GM21529 (cell line): ENCODE data around the gene TMEM143.
"Not testable (repeated sequence)": the region's sequence is repeated elsewhere in the genome, so short reads cannot be mapped to it uniquely, and the experiment has no call there.

Experiments used
- ATAC-seq: cut with Tn5 transposase; IDR thresholded peaks from one replicate; pipeline ENCODE4 v1.9.1; 2021; ENCODE audit not compliant: unreplicated experiment

Gene TMEM143

DNA sequence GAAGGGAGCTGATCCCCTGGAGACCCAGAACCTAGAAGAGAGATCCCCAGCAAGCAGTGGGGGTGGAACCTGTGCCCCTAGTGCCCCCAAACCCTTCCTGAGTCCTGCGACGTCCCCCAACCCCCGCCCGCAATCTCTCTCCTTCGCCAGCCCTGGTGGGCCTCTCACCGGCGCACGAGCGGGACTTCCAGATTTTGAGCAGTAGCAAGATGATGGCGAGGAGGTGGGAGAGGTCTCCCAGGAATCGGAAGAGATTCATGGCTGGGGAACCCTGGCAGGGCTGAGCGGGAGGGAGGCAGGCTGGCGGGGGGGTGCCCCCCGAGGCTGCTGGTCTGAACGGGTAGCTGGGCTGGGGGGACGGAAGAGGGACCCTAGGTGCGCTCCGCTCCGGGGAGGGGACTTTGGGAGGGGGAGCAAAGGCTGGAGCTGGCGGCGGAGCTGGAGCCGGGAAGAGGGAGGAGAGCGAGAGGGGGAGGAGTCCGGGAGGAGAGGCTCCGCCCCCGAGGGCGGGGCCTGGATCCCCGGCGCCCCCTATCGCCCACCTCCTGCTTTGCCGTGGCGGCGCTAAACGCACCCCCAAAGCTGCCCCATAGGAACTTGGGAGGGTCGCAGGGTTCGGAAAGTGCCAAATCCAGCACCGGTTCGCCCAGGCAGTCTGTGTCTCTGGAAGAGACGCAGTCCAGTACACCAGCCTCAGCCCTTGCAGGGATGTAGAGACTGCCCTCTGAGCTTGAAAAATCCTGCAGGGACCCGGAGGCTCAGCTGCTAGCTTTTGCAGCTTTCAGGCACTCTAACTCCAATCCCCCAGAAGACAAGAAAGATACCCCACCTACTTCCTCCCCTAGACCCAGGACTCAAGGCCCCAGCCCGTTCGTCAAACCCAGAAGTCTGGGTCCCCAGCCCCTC, 27.6 kb upstream of the TMEM143 start, which contains the start of gene KDELR1:
Gene KDELR1 (minus strand): TSS at position 452 of the 906 bp plus-strand sequence. CDS start 193 bp downstream, at position 259.
- ATAC-seq, result peak; percentile 82

- ATAC-seq, result peak; percentile 57
Observed at GRCh38 chr19:48390188-48391099, 26.7 kb upstream of the TMEM143 start.

GRCh38 chr19:48386981-48387380, 23.2 kb upstream of the TMEM143 start:
- no peak for ATAC-seq

DNA sequence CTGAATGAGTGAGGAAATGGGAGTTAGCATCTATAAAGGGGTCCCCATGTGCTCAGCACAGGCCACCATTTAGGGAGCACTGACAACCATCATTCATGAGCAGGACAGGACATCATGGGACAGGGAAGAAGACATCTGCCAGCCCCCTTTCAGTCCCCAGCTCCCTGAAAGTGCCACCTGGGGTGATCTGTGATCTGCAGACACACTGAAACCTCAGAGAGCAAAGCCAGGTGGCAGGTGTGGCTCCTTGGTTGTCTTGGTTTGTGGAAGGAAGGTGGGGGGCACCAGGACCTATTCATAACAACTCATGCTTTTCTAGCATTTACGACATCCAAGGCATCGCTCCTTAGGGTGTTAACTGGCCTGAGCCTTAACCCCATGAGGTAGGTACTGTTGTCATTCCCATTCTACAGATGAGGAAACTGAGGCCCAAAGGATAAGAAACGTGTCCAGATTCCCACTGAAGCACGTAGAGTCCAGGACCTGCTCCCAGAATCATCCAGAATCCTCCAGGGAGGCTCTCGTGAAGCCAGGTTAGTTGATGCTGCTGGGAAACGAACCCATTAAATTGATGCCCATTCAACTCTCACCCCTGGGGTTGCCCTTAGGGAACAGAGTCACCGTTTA, 21.8 kb upstream of the TMEM143 start:
- no peak for ATAC-seq

DNA sequence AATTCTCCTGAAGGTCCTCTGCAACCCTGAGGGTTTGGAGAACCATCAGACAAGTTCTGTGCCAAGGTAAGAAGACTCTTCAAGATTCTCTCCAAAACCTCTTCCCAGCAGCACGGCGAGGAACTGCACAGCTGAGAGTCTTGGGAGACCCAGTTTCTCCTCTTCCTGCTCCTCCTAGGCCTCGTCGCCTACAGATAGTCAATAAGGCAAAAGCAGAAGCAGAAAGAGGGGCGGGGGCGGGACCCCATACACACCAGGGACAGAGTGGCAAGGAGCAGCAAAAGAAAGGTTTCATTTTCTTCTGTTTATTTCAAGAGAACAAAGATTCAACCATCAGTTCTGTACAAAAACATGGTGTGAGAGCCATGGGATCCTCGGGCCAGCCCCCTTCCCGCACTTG, 18.5 kb upstream of the TMEM143 start:
- ATAC-seq, result no peak

DNA sequence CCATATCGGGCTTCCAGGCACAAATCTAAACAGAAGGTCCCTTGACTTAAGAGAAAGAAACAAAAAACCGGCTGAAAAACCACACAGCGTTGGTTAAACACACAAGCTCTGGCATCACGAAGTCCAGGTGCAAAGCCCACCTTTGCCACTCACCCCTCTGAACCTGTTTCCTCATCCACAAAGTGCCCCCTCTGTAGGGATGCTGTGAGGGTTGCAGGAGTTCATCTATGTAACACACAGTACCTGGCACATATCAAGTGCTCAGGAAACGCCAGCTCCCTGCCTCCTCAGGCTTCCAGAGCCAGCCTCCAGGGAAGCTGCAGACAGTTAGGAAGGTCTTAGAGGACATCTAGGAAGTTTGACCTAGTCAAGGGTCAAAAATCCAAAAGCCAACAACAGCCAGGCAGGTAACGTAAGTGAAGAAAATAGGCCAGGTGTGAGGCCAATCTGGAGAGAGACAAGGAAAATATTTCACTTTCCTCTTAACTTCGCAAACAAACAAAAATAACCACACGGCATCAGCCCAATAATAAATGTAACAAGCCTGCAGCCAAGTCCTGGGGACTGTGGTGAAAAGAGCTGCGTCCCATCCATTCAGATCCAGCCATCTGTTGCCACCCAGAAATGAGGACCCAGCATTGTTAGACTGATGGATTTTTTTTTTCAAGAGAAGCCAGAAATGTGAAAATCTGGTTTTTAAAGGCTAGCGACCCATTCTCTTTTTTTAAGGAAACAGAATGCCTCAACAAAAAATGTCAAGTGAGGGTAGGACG, 17.6 kb upstream of the TMEM143 start:
- ATAC-seq, result no peak

GRCh38 chr19:48379058-48379457, 15.3 kb upstream of the TMEM143 start:
- ATAC-seq, result no peak

- no peak for ATAC-seq
Observed at GRCh38 chr19:48378194-48378570, 14.4 kb upstream of the TMEM143 start.

- no peak for ATAC-seq
Observed at GRCh38 chr19:48373567-48373966, 9.8 kb upstream of the TMEM143 start.

- no peak for ATAC-seq
Observed at GRCh38 chr19:48372904-48373303, 9.2 kb upstream of the TMEM143 start.

DNA sequence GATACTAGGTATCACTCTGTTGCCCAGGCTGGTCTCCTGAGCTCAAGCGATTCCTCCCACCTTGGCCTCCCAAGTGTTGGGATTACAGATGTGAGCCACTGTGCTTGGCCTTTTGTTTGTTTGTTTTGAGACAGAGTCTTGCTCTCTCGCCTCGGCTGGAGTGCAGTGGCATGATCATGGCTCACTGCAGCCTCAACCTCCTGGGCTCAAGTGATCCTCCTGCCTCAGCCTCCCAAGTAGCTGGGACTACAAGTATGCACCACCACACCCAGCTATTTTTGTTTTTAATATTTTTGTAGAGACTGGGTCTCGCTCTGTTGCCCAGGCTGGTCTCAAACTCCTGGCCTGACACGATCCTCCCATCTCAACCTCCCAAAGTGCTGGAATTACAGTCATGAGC, 8.0 kb upstream of the TMEM143 start:
- not testable (repeated sequence) for ATAC-seq

DNA sequence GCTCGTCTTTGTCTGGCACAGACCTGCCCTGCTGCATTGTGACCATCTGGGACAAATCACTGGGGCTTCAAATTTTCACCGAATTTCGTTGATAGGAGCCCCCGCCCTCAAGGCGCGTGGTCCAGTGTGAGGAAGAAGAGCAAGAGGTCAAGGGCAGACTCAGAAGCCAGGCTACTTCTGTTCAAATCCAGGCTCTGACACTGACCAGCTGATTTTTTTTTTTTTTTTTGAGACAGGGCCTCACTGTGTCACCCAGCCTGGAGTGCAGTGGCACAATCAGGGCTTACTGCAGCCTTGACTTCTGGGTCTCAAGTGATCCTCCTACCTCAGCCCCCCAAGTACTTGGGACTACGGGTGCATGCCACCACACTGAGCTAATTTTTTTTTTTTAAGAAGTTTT, 7.6 kb upstream of the TMEM143 start:
- ATAC-seq, result no peak

DNA sequence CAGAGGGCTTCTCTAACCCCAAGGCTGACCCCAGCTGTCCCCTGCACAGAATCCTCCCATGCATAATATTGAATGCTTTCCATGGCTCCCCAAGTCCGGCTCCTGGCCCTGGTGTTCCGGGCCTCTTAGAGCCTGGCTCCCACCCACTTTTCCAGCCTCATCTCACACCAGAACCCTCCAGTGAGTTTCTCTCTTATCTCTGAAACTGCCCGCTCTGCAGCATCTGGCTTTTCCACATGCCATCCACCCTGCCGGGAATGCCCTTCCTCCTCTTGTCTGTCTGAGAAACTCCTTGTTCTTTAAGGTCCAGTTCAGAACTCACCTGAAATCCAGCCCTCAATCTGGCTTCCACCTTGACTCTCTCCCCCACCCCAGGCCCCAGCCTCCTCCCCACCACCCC, 7.2 kb upstream of the TMEM143 start:
- ATAC-seq, result no peak

- no peak for ATAC-seq
Observed at GRCh38 chr19:48368936-48369335, 5.2 kb upstream of the TMEM143 start.

DNA sequence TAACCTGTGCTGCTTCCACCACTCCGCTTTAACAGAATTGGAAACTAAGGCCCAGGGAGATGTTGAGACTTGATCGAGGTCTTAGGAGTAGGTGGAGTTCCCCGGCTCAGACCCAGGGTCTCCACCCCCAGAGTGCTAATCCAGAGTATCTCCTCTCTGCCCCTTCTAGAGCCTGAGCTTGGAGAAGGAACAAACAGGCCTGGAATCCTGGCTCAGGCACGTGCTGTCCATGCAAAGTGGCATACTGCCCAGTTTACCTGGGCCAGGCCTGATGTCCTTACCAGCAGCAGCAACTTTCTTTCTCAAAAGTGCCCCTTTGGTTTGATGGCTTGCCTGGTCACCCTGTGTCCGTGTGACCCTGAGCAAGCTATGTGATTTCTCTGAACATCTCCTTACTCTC, 4.1 kb upstream of the TMEM143 start:
- ATAC-seq, result no peak

GRCh38 chr19:48365602-48366001, 1.9 kb upstream of the TMEM143 start:
- ATAC-seq, result no peak

- no peak for ATAC-seq
Observed at GRCh38 chr19:48364598-48365348, 1.0 kb upstream of the TMEM143 start.

DNA sequence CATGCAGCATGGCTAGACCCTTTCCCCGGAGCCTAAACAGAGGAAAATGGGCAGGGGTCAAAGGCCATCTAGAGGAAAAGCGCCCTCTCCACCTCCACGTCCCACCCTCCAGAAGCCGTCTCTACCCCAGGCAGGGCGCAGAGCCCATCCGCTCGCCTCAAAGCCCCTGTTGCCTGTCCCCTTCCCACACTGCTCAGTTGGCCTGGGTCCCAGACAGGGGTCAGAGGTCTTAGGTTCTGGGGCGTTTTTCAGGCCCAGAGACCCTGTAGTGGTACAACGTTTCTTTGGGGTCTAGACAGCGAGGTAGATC, 285 bp downstream of the TMEM143 start:
- peak; percentile 5 for ATAC-seq

DNA sequence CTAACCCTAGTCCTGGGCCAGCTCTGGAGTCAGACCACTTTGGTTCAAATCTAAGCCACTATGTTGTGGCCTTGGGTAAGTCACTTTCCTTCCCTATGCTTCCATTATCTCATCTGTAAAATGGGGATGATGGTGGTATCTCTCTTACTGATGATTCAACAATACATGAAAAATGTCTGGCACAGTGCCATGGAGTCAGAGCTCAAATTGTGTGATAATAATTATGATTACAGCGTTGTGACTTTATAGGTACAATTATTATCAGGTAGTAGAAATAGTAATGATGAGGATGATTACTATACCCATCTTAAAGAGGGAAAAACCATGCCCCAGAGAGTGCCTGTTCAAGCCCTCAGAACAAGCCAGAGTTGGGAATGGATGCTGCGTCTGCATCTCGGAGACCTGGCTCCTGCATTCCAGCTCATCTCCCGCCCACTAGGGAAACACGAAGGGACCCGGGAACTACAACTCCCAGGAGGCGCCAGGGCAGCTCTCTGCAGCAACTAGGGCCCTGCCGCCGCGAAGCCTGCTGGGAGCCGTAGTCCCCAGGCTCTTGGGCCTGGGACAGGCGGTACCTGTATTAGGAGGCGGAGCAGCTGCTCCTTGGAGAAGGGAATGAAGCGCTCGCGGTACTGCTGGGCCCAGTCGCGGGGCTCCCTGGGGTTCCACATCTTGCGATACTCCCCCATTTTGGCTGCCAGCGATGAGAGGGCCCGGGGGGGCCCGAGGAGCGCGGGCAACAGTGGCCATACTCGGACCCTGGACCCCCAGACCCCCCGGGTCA, 832 bp downstream of the TMEM143 start:
- ATAC-seq, result peak; percentile 47
